Caki2 (cell line): ENCODE measurements around the gene C4B. TPM values are rescaled to one million over a fixed set of nuclear protein-coding genes. Genes with fewer than 3 reads are reported as not detected.
"Not testable (repeated sequence)": the region's sequence is repeated elsewhere in the genome, so short reads cannot be mapped to it uniquely, and the experiment has no call there.

ENCODE experiments used
- DNase-seq: peaks from one replicate; pipeline ENCODE4 v3.0.0-alpha.2; 2015; ENCODE audit warnings: low read depth
- in situ Hi-C: cut with HindIII; loops from 2 replicates; pipeline ENCODE4 v1.10.0; 2016; ENCODE audit warnings: low sequenced_read_pairs, low pct_unique_long_range_greater_than_20kb, mixed read lengths
- total RNA-seq: library from RNA; depleted of rRNA; stranded (reverse); fragments of >200 nt; shearing (Covaris generic); gene quantifications from 2 replicates; pipeline ENCODE4 v1.2.3, GENCODE V29; 2014; ENCODE audit warnings: low replicate concordance

Gene C4B
- total RNA-seq, 1 experiment from 2014 or later: not detected

DNA sequence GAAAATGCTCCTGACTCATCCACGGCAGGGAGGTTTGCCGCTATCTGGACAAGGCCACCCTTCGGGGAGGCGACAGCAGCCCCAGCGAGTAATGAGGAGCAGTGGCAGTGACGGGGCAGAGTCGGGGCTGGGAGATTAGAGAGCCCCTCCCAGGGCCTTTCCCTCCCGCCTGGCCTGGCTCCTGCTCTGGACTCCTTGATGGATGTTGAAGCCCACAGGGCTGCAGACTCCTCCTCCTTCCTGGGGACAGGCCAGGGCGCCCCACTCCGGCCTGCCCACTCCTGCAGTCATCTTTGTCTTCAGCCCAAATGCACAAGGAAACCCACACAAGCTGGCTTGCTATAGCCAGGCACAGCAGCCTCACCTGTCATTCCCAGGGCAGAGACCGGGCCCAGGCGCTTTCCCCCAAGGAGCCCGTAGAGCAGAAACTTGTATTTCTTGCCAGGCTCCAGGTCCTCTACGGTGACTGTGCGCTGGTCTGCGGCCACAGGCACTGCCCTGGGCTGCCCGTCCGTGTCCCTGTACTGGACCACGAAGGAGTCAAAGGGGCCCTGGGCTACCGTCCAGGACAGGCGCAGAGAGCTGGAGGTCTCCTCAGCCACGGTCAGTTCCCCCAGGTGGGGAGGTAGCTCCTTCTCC is 31.3 kb downstream of the C4B start:
- in situ Hi-C loops: no loop called here
- DNase-seq: no peak

DNA sequence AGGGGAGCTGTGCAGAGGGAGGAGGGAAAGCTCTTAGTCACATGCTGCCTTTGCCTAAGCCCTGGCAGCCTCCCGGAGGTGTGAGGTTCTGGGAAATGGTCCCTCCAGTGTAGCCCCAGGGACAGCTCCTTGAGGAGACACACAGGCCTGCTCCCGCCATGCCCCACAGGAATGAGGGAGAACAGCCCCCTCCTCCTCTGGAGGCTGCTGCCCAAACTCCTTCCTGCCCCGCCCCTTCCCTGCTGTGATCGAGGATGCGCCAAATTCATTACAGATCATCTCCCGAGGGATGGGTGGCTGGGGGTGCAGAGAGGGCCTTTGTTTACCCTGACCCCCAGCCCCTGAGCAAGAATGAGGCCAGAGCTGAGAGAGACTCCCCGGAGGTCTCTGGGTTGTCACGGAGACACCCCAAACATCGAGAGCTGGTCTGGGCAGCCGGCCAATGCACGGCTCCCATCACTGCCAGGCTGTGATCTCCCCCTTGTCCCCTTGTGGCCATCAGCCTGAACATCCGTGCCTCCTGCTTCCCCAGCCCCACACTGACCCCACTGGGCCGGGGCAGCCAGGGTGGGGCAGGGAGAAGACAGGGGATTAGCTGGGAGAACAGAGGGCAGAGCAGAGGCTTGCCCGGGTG is 32.0 kb downstream of the C4B start:
- in situ Hi-C loops: no loop called here
- DNase-seq: no peak

DNA sequence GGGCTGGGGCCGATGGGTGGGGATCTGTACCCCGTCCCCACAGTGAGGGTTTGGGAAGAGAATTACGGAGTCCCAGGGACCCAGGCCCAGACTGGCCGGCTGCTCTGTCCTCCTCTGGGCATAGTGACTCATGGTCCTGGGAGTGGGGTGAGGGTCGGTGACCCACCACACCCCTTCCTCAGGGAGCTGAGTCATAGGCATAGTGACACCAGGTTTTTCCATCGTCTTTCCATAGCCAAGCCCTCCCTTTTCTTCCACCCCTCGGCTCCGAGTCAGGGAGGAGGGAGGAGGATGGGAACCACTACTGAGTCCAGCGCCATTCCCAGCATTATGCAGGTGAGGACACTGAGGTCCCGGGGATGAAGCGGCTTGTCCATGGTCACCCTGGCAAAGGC is 32.5 kb downstream of the C4B start:
- DNase-seq: peak; percentile 51
- in situ Hi-C loops: no loop called here

DNA sequence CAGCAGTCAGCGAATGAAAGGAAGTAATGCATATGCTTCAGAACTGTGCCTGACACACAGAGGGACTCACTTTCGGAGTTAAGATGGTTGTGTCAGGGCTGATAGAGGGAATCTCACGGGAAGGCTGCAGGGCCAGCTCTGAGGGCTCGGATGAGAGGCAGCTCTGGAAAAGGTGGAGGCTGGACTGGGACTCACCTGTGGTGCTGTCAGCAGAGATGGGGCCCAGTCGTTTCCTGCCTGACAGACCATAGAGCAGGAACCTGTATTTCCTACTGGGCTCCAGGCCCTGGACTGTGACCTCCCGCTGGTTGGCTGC is 32.9 kb downstream of the C4B start:
- DNase-seq: no peak
- in situ Hi-C loops: no loop called here

DNA sequence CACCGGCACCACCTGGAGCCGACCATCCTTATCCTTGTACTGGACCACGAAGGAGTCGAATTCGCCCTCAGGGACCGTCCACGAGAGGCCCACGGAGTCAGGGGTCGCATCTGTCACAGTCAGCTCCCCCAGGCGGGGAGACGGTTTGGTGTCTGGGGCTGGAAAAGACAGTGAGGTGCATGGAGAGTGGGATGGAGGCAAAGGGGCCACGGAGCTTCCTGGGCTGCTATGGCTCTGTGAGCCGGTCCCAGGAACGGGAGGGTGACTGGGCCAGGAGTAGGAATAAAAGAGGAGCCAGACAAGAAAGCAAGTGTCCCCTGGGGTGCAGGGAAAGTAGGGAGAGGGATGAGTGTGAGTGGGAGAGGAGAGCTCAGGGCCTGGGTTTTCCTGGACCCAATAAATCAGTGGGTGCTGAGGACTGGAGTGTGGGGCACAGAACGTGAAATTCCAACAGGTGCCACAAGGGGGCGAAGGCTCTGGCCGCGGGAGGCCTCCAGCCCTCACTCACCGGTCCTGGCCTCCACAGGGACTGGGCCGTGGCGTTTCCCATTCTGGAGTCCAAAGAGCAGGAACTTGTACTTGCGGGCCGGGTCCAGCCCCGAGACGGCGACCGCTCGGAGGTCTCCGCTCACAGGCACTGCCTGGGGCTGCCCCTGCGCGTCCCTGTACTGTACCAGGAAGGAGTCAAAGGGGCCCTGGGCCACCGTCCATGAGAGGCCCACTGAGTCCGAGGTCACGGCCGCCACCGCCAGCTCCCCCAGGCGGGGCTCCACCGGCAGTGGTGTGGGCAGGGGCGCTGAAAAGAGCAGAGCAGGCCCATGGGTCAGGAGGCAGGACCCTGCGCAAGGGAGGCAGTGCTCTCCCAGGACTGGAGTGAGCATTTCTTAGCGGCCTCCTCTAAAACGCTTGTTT is 33.5 kb downstream of the C4B start:
- in situ Hi-C loops: no loop called here
- peak; percentile 31 for DNase-seq

DNA sequence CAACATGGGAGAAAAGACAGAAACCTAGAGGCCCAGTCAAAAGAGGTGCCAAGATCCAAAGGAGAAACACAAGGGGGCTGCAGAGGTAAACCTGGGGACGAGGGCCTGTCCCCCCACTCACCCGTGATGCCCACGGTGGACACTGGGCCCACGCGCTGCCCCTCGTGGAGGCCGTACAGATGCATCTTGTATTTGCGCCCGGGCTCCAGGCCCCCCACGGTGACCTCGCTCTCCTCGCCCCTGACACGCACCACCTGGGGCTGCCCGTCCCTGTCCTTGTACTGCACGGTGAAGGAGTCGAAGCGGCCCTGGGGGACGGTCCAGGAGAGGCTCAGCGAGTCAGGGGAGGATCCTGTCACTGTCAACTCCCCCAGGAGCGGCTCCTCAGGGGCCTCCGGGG is 34.6 kb downstream of the C4B start:
- DNase-seq, in situ Hi-C loops: not testable (repeated sequence)

DNA sequence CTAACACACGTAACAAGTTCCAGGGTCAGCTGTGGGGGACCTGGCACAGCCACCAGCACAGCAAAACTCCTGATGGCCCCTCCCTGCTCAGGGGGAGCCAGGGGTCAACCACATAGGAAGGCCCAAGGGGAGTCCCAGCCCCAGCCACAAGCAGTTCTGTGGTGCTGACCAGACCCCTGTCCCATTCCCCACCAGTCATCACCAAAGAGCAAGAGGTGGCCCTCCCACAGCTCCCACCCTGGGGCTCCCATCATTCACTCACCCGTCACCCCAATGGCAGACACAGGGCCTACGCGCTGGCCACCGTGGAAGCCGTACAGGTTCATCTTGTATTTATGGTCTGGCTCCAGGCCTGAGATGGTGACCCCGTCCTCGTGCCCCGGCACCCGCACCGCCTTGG is 35.1 kb downstream of the C4B start:
- in situ Hi-C loops, DNase-seq: not testable (repeated sequence)

DNA sequence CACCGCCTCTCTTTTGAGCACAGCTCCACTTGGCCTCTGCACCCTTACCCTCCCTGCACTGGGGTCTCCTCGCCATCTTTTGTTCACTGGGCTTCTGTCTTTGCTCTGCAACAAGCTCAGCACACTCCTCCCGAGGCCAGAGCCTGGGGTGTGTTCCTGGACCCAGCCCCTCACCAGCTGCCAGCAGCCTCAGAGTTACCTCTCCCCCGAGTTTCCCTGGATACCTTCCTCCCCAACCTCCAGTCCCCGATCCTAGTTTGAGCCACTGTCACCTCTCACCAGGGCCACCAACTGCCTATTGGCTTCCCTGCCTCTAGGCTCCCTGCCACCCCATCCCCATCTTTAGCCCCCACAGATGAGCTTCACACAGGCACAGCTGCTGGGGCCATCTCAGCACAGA is 36.0 kb downstream of the C4B start:
- in situ Hi-C loops: no loop called here
- DNase-seq: no peak

DNA sequence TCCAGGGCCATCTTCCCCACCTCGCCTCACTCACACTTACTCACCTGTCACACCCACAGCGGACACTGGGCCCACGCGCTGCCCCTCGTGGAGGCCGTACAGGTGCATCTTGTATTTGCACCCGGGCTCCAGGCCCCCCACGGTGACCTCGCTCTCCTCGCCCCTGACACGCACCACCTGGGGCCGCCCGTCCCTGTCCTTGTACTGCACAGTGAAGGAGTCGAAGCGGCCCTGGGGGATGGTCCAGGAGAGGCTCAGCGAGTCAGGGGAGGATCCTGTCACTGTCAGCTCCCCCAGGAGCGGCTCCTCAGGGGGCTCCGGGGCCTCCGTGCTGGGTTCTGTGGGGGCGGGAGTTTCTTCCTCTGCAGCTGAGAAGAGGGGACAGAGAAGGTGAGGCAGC is 38.0 kb downstream of the C4B start:
- DNase-seq, in situ Hi-C loops: not testable (repeated sequence)

DNA sequence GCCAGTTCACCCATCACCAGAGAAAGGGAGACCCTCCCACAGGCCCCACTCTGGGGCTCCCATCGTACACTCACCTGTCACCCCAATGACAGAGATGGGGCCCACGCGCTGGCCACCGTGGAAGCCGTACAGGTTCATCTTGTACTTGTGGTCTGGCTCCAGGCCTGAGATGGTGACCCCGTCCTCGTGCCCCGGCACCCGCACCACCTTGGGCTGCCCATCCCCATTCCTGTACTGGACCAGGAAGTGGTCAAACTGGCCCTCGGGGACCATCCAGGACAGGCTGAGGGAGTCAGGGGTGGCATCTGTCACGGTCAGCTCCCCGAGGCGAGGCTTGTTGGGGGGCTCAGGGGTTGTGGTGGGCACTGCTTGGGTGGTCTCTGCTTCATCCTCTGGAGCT is 38.7 kb downstream of the C4B start:
- in situ Hi-C loops, DNase-seq: not testable (repeated sequence)

DNA sequence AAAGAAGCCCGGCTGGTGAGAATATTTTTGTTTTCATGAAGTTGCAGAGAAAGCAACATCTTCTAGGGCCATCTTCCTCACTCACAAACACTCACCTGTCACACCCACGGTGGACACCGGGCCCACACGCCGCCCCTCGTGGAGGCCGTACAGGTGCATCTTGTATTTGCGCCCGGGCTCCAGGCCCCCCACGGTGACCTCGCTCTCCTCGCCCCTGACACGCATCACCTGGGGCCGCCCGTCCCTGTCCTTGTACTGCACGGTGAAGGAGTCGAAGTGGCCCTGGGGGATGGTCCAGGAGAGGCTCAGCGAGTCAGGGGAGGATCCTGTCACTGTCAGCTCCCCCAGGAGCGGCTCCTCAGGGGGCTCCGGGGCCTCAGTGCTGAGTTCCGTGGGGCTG is 41.2 kb downstream of the C4B start:
- DNase-seq, in situ Hi-C loops: not testable (repeated sequence)

DNA sequence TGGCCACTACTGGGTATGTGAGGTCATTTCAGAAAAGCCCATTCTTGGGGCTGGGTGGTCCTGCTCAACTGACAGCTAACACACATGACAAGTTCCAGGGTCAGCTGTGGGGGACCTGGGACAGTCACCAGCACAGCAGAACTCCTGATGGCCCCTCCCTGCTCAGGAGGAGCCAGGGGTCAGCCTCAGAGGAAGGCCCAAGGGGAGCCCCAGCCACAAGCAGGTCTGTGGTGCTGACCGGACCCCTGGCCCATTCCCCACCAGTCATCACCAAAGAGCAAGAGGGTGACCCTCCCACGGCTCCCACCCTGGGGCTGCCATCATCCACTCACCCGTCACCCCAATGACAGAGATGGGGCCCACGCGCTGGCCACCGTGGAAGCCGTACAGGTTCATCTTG is 41.7 kb downstream of the C4B start:
- in situ Hi-C loops: no loop called here
- DNase-seq: no peak

DNA sequence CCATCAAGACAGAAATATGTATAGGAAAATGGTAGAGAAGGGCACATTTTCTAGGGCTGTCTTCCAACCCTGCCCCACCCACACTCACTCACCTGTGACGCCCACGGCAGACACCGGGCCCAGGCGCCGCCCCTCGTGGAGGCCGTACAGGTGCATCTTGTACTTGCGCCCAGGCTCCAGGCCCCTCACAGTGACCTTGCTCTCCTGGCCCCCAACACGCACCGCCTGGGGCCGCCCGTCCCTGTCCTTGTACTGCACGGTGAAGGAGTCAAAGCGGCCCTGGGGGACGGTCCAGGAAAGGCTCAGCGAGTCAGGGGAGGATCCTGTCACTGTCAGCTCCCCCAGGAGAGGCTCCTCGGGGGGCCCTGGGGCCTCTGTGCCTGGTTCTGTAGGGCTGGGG is 43.4 kb downstream of the C4B start:
- in situ Hi-C loops: no loop called here
- no peak for DNase-seq

DNA sequence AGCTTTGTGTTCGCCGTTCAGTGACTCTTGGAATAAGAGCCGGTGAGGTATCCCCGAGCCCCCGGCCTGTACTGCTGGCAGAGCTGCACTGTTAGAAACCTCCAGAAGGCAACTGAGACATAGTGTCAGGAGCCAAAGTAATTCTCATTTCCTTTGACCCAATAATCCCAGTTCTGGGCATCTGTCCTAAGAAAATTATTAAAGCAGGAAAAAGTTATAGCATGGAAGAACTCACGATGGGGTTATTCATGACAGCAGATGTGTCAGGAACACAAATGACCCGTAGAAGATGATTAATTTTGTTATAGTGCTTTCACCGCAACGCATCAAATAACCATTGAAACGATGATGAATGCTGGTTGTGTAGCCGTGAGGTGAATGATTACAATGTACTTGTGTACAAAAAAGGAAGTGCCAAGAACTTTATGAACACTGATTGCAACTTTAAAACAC is 43.9 kb downstream of the C4B start:
- no peak for DNase-seq
- in situ Hi-C loops: no loop called here

DNA sequence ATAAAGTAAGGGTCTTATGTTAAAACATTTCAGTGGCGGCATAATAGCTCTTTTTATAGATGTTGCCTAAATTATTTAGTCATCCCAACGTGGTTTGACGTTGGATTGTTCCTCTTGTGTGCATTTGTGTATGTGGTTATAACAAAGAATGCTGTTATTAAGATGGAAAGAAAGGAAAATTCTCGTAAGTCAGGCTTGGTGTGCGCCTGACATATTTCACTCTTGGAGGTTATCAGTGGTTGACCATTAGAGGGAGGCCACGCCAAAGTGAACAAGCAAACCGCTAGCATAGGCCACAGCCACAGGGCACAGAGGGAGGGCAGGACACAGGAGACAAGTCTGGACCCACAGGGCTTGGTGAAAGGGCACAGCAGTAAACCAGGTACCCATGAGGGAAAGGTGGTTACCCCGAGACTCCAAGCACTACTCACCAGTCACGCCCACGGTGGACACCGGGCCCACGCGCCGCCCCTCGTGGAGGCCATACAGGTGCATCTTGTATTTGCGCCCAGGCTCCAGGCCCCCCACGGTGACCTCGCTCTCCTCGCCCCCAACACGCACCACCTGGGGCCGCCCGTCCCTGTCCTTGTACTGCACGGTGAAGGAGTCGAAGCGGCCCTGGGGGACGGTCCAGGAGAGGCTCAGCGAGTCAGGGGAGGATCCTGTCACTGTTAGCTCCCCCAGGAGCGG is 46.5 kb downstream of the C4B start:
- in situ Hi-C loops: no loop called here
- no peak for DNase-seq

DNA sequence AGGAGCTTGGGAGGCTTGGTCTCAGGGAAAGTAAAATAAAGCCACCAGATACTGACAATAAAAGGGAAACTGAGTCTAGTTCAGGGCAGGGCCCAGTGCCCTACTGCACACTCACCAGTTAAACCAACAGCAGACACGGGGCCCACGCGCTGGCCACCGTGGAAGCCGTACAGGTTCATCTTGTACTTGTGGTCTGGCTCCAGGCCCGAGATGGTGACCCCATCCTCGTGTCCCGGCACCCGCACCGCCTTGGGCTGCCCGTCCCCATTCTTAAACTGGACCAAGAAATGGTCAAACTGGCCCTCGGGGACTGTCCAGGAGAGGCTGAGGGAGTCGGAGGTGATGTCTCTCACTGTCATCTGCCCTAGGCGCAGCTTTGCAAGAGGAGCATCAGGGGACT is 50.1 kb downstream of the C4B start:
- in situ Hi-C loops: no loop called here
- DNase-seq: no peak

DNA sequence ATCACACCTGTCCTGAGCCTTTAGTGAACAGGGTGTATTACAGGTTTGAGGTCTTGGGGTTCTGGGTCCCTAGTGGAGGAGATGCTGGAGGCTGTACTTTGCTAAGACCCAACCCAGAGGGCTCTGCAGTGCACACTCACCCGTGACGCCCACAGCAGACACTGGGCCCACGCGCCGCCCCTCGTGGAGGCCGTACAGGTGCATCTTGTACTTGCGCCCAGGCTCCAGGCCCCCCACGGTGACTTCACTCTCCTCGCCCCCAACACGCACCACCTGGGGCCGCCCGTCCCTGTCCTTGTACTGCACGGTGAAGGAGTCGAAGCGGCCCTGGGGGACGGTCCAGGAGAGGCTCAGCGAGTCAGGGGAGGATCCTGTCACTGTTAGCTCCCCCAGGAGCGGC is 52.9 kb downstream of the C4B start:
- in situ Hi-C loops, DNase-seq: not testable (repeated sequence)

DNA sequence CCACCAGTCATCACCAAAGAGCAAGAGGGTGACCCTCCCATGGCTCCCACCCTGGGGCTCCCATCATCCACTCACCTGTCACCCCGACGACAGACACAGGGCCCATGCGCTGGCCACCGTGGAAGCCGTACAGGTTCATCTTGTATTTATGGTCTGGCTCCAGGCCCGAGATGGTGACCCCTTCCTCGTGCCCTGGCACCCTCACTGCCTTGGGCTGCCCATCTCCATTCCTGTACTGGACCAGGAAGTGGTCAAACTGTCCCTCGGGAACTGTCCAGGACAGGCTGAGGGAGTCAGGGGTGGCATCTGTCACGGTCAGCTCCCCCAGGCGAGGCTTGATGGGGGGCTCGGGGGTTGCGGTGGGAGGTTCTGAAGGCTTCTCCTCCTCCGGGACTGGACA is 53.7 kb downstream of the C4B start:
- in situ Hi-C loops, DNase-seq: not testable (repeated sequence)

DNA sequence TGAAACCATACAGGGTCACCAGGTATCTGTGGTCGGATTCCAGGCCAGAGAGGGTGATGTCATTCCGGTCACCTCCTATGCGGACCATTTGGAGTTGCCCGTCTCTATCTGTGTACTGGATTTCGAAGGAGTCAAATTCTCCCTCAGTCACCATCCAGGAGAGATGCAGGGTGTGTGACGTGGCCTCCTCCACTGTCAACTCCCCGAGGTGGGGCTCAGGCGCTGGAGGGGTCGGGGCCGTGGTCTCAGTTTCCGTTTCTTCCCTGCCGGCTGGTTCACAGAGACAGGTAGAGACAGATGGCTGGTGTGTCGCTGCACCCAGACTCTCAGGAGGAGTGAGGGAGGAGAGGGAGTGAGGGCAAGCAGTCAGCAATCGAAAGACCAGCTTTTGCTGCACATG is 54.3 kb downstream of the C4B start:
- in situ Hi-C loops: no loop called here

More for the DNA sequence above, 54.3 kb downstream of the C4B start:
- DNase-seq: no peak
